Activated effector memory CD4-positive, alpha-beta T cell treated with Interleukin-2 at 50 U/mL for 16 hours (primary cell): Measurements from ENCODE around the gene RNF182.
"Not testable (repeated sequence)": the region's sequence is repeated elsewhere in the genome, so short reads cannot be mapped to it uniquely, and the experiment has no call there.

Experiments
- DNase-seq: peaks from one replicate; pipeline ENCODE4 v3.0.0-alpha.2; 2020

RNF182 gene

DNA sequence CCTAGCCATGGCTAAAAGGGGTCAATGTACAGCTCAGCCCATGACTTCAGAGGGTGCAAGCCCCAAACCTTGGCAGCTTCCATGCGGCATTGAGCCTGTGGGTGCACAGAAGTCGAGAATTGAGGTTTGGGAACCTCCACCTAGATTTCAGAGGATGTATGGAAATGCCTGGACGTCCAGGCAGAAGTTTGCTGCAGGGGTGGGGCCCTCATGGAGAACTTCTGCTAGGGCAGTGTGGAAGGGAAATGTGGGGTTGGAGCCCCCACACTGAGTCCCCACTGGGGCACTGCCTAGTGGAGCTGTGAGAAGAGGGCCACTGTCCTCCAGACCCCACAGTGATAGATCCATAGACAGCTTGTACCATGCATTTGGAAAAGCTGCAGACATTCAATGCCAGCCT, 47.9 kb downstream of the RNF182 start:
- DNase-seq: not testable (repeated sequence)

DNA sequence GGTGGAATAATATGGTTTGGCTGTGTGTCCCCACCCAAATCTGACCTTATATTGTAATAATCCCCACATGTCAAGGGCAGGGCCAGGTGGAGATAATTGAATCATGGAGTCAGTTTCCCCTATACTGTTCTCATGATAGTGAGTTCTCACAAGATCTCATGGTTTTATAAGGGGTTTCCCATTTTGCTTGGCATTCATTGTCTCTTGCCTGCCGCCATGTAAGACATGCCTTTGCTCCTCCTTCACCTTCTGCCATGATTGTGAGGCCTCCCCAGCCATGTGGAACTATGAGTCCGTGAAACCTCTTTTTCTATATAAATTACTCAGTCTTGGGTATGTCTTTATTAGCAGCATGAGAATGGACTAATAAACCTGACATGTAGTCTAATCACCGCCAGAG, 48.7 kb downstream of the RNF182 start:
- DNase-seq: not testable (repeated sequence)

DNA sequence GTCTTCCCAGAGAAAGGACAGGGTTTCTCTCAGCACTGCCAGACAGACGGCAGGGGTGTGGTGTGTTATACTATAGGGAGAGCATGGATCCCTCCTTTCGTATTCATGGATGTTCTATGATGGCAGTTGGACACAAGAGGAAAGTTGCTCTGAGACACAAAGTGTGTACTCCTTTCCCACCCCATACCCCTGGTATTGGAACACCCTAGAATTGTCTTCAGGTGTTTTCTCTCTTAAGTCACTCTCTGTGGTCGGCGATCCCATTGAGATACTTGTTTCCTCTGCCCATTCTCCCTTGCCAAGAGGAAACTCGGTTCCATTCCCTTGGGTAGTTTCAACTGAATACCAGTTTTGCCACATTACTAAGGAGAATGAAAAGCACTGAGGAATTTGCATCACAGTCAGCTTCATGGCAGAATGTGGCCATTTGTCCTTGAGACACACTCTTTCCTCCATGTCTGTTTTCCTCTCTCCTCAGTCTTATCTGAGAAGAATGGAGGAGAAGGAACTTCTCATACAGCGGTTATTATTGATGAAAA, 53.4 kb downstream of the RNF182 start:
- DNase-seq: no peak

DNA sequence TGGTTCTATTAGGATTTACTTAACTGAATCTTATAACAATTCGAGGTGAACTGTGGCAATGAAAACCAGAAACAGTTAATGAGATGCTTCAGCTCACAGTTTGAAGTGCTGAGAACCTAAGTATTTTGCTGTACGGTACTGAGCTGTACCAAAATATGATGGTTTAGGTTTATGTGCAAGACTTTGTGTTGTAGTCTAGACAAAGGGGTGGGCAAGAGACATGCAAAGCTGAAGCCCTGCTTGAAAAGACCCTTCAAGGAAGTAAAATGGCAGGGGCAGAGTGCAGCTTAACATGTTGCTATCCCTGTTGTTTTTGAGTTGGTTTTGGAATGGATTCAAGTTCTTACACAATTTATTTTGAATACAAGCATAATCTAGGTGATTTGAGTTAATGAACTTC, 54.0 kb downstream of the RNF182 start:
- DNase-seq: no peak

DNA sequence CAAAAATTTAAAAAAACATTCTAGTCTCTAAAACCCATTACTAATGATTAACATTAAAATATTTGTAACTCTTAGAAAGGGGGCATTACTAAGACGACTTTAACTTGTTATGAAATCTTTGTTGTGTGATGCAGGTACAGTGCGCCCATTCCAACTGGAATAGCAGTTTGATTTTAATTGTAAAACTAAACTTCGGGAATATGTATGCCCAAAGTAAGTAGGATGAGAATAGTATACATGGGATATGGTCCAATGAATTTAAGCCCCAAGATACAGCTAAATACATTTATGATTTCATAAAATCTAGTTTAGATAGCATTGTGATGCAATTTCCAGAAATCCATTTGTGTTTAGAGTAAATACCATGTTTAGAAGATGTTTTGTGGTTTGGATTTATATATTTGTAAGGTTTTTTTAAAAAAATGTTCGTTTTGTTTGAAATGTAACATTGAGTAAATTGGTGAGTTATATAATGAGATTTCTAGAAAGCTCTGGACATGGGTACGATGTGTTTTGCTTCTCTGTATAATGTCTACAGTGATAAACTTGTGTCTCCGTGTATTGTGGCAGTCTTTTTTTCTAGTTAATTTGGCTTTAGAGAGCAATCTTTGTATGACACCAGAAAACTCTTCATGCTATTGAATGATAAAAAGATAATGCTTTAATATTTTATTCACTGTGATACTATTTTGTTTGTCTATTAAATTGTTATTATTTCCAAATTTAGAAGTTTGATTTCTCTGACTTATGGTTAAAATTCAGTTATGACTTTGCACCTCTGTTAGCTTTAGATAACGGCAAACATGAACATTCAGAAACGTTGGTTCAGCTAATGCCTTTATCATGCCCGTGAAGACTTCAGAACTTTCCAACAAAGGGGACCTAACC, 54.8 kb downstream of the RNF182 start:
- no peak for DNase-seq

DNA sequence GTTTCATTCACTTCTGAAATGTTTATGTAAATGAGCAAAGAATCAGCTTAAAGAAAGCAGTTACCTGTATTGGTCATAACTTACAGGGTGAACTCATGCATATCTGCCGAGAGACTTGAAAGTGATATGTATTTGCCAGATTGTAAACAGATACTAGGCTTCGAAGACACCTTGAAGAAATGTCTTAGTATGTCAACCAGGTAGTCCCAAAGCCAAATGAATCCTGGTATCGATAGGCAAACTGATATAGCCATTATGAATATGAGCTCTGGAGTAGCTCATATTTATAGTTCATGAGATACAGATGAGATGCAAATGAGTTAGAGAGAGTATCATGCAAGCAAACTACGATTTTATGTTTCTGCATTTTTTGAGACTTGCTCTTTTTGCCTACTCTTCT, 55.8 kb downstream of the RNF182 start:
- DNase-seq: no peak

DNA sequence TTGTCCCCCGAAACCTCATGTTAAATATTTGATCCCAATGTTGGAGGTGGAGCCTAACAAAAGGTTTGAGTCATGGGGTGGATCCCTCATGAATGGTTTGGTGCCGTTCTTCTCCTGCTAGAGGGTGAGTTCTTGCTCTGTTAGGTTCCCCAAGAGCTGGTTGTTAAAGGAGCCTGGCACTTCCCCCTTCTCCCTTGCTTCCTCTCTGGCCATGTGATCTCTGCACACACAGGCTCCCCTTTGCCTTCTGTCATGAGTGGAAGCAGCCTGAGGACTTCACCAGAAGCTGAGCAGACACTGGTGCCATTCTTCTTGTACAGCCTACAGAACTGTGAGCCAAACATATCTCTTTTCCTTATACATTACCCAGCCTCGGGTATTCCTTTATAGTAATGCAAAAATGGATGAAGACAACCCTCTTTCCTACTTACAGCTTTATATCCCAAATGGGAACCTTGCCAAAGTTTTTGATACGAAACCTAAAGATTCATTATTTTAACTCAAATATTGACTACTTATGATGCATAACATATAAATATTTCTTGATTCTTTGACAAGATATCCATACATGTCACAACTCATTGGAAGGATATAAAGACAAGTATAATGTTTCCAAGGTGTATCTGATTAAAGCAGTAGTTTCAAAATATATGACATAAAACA, 61.0 kb downstream of the RNF182 start:
- DNase-seq: no peak

DNA sequence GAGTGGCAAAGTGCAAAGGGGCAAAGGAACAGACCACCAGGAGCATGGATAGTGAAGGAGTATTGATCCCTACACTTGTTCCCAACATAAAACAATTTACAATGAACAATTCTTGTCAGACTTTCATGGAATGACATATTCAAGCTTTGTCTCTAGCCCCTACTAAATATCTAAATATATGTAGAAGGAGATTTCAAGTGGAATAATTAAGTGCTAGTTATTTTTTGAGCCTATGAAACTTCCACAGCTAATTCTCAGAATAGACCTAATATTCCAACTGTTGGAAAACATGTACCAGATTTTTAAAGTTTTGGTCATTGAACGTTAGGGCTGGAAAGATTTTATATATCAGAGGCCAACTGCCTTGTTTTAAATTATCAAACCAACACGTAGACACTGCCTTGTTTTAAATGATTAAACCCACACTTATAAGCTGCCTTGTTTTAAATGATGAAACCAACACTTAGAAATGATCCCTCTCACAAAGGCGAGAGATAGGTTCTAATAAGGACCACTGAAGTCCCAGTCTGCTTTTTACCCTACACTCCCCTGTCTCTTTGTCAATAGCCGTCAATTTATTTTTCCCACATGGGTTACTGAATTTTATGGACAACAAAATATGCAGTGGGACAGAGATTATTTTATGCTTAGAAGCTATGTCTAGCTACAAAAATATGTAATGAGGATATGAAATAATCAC, 62.1 kb downstream of the RNF182 start:
- DNase-seq: no peak

DNA sequence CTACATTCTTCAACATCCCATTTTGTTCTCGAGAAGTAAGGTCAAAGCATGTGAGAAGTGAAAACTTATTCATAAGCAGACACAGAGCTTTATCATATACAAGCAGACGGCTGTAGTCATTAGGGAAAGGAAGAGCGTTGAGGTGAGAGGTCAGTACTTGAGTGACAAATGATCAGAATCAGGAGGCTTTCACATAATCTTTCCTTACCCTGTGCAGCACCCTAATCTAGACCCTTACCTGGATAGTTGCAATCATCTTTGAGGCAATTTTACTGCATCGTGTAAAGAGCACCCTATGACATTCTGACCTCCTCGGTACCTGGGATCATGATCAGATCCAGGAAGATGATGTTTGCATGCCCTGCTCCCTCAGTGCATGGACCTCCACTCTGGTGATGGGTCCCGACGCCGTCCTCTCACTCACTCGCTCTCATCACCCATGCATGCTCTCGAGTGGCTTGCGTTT, 62.7 kb downstream of the RNF182 start:
- DNase-seq: no peak

DNA sequence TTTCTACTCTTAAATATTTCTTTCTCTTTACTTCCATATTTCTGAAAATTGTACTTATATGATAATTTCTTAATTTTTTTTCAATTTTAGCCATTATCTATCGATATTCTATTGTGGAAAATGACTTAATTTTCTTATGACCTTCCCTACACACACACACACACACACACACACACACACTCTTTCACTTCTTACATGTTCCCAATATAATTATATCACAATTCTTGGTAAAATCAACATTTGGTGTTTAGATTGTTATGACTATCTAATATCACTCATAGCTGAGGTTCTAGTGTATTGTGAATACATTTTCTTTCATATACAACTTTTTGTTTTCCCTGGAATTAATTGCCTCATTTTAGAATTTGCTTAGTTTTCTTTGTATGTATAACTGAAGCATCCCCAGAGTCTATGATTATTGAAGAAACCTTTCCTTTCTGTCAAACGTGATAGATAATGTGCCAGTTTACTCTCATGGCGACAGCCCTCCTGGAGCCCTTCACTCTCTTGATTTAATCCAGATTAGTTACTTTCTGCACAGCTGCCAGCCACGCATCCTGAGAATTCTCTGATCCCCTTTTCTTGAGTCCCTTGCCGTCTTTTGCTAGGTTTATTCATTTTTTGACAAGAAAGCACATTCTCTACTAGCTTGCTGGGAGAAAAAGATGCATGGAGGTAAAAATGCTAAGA, 63.4 kb downstream of the RNF182 start:
- no peak for DNase-seq

DNA sequence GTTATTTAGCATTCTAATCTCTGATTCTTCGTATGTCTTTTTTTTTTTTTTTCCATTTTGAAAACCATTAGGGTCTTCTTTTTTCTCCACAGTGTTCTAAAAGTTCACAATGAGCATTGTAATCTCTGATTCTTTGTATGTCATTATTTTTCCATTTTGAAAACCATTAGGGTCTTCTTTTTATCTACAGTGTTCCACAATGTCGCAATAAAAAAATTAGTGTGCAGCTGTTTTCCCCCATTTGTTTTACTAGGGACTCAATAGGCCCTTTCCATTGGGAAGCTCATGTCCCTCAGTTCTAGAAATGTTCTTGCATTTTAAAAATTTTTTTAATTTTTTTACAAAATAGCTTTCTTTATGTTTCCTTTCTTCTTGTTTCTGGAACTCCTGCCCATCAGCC, 64.2 kb downstream of the RNF182 start:
- DNase-seq: no peak

DNA sequence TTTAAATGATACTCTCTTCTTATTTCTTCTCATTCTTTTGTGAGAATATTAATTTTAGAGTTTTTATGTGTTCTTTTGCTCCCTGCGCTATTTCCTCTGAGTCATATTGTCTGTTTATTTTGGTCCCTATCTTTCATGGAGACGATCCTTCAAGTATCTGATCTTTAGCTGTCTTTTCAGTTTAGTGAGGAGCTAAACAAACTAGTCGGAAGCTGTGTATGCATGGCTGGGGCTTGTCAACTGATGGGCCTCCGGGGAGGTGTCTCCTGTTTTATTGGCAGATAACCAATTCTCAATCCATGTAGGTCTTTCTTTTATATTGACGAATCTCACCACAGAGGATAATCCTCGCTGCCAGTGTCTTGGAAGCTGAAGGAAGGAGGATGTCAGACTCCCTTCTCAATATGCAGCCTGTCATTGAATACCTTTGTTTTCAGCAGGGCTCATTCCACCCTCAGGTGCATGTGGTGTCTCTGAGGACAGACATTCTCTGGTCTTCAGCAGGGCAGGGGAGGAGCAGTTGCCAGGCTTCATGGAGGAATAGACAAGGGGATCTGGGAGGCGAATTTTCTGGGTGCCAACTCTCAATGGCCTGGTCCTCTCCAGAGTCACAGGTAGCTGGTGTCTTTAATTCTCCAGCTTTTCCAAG, 64.9 kb downstream of the RNF182 start:
- no peak for DNase-seq

DNA sequence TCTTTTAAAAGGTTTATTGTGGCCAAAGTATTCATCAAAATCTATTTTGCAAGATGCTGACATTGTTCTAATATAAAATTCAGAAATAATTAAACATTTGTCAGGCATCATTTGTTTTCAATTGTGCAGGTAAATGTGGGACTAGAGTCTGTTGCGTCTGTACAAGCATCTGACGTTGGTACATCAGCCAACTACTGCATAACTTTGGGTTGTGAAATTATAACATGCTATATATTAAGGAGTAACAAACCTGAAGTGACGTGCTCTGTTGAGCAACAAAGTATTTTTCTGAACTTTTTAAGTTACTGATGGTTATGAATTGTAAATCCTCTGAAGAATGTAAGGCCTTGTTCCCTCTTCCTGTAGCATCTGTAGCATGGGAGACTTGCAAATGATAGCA, 66.0 kb downstream of the RNF182 start:
- DNase-seq: no peak

DNA sequence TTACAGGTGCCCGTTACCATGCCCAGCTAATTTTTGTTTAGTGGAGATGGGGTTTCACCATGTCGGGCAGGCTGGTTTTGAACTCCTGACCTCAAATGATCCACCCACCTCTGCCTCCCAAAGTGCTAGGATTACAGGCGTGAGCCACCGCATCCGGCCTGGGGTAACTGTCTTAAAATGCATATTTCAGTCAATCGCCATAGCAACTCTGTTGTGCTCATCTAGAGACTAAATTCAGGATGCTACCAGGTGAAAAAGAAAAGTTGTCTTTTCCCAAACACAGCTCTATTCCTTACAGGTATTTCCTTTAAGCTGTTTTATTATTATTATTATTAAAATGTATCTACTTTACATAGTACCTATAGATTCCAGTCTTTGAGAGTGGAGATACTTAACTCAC, 66.6 kb downstream of the RNF182 start:
- no peak for DNase-seq

DNA sequence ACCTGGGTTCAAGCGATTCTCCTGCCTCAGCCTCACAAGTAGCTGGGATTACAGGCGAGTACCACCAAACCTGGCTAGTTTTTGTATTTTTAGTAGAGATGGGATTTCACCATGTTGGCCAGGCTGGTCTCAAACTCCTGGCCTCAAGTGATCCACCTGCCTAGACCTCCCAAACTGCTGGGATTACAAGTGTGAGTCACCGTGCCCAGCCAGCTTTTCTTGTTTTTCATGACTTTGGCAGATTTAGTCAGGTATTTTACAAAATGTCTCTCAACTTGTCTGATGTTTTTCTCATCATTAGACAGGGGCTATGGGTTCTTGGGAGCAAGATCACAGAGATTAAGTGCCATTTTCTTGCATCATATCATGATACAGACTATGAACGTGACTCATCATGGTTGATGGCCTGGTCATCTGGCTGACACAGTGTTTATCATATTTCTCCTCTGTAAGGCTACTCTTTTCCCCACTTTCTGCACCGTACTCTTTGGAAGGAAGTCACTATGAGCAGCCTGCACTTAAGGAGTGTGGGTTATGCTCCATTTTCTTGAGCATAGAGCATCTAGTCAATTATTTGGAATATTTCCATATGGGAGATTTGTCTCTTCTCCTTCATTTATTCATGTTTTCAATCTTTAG, 67.8 kb downstream of the RNF182 start:
- no peak for DNase-seq

DNA sequence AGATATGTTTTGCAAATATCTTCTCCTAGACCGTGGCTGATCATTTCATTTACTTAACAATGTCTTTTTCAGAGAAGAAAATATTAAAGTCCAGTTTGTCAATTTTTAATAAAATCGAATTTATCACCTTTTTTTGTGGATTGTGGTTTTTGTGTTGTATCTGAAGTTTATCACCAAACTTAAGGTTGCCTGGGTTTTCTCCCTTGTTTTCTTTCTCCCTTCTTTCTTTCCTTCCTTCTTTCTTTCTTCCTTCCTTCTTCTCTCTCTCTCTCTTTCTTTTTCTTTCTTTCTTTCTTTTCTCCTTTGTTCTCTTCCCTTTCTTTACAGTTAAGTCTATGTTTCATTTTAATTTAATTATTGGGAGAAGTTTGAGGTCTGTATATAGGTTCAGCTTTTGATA, 68.7 kb downstream of the RNF182 start:
- no peak for DNase-seq

DNA sequence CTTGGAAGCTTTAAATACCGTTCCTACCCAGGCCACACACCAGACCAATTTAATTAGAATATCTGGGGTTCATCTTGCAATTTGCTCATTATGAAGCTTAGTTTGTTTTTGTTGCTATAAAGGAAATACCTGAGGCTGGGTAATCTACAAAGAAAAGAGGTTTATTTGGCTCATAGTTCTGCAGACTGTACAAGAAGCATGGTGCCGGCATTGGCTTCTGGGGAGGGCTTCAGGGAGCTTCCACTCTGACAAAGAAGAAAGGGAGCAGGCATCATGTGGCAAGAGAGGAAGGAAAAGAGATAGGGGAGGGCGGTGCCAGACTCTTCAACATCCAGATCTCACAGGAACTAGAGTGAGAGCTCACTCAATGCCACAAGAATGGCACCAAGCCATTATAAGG, 73.6 kb downstream of the RNF182 start:
- DNase-seq: no peak

DNA sequence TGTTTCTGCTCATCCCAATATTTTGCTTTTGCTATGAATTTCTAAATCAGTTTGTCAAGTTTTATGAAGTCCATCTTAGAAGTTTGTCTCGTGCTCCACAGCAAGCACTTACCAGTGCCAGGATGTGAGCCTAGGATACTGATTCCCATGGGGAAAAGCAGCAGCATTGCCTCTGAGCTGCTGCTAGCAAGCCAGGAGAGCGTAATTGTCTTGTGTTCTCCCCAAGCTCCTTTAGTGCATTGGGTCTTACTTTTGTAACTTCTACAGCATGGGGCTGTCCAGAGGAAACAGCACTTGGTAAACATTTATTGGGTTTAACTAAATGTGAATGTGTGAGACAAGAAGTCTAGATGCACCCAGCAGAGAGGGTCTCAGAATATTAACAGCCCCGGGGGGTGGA, 76.1 kb downstream of the RNF182 start:
- DNase-seq: no peak

DNA sequence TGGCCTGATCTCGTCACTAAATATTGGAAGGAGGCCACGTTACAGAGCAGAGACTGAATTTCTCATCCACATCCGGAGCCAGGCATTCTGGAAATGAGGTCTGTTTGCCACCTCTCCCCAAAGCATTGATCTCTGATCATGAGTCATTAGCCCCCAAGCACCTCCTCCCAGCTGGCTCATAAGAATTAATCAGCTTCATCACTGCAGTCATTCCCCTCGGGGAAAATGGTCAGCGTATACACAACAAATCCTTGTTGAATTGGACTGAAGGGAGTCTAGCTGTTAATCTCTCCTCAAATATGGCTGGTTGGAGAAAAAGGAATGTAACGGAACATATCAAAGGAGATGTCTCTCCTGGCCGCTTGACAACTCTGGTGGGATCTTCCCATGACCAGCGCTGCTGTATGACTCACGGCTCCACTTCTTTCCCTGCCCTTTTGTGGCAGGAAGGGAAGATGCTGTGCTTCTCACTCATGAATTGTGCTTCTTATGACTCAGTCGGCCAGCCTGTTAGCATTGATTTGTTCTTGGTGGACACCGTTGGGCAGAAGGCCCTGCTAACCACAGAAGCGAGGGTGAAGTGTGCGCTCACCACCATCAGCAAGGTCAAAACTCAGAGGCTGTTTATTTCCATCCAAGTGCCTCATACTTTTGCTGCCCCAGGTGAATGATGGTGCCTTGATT, 76.7 kb downstream of the RNF182 start:
- no peak for DNase-seq

DNA sequence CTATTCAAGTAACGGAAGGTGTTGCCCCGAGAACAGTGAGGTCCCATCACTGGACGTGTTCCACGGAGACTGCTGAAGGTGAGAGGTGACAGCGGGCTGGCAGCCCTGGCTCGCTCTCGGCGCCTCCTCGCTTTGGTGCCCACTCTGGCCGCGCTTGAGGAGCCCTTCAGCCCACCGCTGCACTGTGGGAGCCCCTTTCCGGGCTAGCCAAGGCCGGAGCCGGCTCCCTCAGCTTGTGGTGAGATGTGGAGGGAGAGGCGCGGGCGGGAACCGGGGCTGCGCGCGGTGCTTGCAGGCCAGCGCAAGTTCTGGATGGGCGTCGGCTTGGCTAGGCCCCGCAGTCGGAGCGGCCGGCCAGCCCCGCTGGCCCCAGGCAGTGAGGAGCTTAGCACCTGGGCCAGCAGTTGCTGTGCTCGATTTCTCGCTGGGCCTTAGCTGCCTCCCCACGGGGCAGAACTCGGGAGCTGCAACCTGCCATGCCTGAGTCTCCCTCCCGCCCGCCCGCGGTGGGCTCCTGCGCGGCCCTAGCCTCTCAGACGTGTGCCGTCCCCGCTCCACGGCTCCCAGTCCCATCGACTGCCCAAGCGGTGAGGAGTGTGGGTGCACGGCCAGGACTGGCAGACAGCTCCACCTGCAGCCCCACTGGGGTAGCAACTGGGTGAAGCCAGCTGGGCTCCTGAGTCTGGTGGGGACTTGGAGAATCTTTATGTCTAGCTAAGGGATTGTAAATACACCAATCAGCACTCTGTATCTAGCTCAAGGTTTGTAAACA, 77.6 kb downstream of the RNF182 start:
- DNase-seq: no peak
